Panc1 (cell line): Measurements from ENCODE around the gene ADARB1. TPM values are rescaled to one million over a fixed set of nuclear protein-coding genes. Genes with fewer than 3 reads are reported as not detected.

ENCODE experiments used
- ATAC-seq: fragments of 200-7000 bp; cut with Tn5 transposase; 2 replicates; pipeline ENCODE4 v1.9.1; 2020; ENCODE audit warnings: mild to moderate bottlenecking, moderate library complexity
- BruUV-seq: library from RNA; stranded (reverse); fragments of 400-500 nt; replicated peaks from 2 replicates; lab custom pipeline; 2021; lab: Mats Ljungman, UMichigan
- CTCF ChIA-PET: fragments of 300-600 bp; sonication (Branson Sonifier 250); formaldehyde crosslinking; loops from one replicate; lab custom pipeline; 2022; ENCODE audit warnings: antibody characterized with exemption; lab: Charles Lee
- POLR2A ChIA-PET: fragments of 300-600 bp; sonication (Branson Sonifier 250); formaldehyde crosslinking; loops from one replicate; lab custom pipeline; 2022; ENCODE audit warnings: antibody characterized with exemption; lab: Charles Lee
- DNase-seq: peaks from one replicate; pipeline ENCODE4 v3.0.0-alpha.2; 2010; ENCODE audit warnings: low read depth, low spot score
- H3K27ac ChIP-seq: 2 replicates; pipeline ENCODE4 v1.5.1; 2011; ENCODE audit warnings: mild to moderate bottlenecking, low read length, inconsistent platforms
- H3K27me3 ChIP-seq: fragments of 200-500 bp; sonication (Bioruptor generic); 2 replicates; pipeline ENCODE4 v1.6.0; 2014; ENCODE audit warnings: low read length, inconsistent platforms; ENCODE audit not compliant: control insufficient read depth, insufficient read depth
- H3K36me3 ChIP-seq: fragments of 200-500 bp; sonication (Bioruptor generic); 2 replicates; pipeline ENCODE4 v1.5.1; 2014; ENCODE audit warnings: inconsistent platforms, mild to moderate bottlenecking, low read length, moderate library complexity; ENCODE audit not compliant: control insufficient read depth, insufficient read depth
- H3K4me1 ChIP-seq: 2 replicates; pipeline ENCODE4 v1.5.1; 2011; ENCODE audit warnings: inconsistent platforms, mild to moderate bottlenecking, low read length, moderate library complexity; ENCODE audit not compliant: control insufficient read depth, insufficient read depth
- H3K4me3 ChIP-seq, 2 experiments: 2 replicates each; pipeline ENCODE4 v1.5.1; 2011 to 2012; ENCODE audit warnings: low read depth in 2 of 2, low read length in 2 of 2, mild to moderate bottlenecking in 2 of 2, inconsistent platforms in 1 of 2, moderate library complexity in 1 of 2
- H3K9me3 ChIP-seq: fragments of 200-500 bp; sonication (Bioruptor generic); 2 replicates; pipeline ENCODE4 v1.5.1; 2014; ENCODE audit warnings: low read depth, mild to moderate bottlenecking, inconsistent platforms, low read length, moderate library complexity; ENCODE audit not compliant: control insufficient read depth, insufficient read depth
- POLR2AphosphoS5 ChIP-seq: IDR thresholded peaks from 2 replicates; pipeline ENCODE4 v1.6.1; 2012; ENCODE audit warnings: mild to moderate bottlenecking, low read depth, low read length, moderate library complexity
- SIN3A ChIP-seq: IDR thresholded peaks from 2 replicates; pipeline ENCODE4 v1.6.1; 2012; ENCODE audit warnings: low read depth, mild to moderate bottlenecking, low read length, moderate library complexity, borderline replicate concordance; ENCODE audit not compliant: insufficient read depth
- TCF7L2 ChIP-seq: IDR thresholded peaks from 2 replicates; pipeline ENCODE4 v1.6.1; 2011; ENCODE audit warnings: mild to moderate bottlenecking, low read depth, low read length, inconsistent platforms
- in situ Hi-C: cut with HindIII; loops from 2 replicates; pipeline ENCODE4 v1.10.0; 2016; ENCODE audit warnings: low sequenced_read_pairs, low pct_unique_long_range_greater_than_20kb
- intact Hi-C: fragments of 100-400 bp; cut with micrococcal nuclease; formaldehyde crosslinking; loops from one replicate; pipeline ENCODE4 v1.10.0; 2022; ENCODE audit not compliant: unreplicated experiment
- total RNA-seq: library from RNA; stranded (reverse); gene quantifications from one replicate; pipeline ENCODE4 v1.2.1, GENCODE V29; 2021; ENCODE audit not compliant: unreplicated experiment
- TF ChIP-seq, protein P1 (sequence below): fragments of 450-650 bp; IDR thresholded peaks from 2 replicates; pipeline ENCODE4 v1.5.1; 2017; ENCODE audit warnings: mild to moderate bottlenecking
- TF ChIP-seq, protein P2 (sequence below), 2 experiments: IDR thresholded peaks; 2 replicates each; pipeline ENCODE4 v1.6.1; 2011 to 2012; ENCODE audit warnings: low read depth in 2 of 2, control low read depth in 1 of 2, low read length in 1 of 2, mild to moderate bottlenecking in 1 of 2, moderate library complexity in 1 of 2; ENCODE audit not compliant: insufficient read depth in 1 of 2

ADARB1 gene
- total RNA-seq, 1 experiment from 2014 or later = 15.0 TPM

GRCh38 chr21:45236481-45236880 lies 162.1 kb downstream of the ADARB1 start:
- TF ChIP-seq TCF7L2 (no peak), POLR2AphosphoS5 (no peak), SIN3A (no peak)
- TF ChIP-seq, protein P1, sequence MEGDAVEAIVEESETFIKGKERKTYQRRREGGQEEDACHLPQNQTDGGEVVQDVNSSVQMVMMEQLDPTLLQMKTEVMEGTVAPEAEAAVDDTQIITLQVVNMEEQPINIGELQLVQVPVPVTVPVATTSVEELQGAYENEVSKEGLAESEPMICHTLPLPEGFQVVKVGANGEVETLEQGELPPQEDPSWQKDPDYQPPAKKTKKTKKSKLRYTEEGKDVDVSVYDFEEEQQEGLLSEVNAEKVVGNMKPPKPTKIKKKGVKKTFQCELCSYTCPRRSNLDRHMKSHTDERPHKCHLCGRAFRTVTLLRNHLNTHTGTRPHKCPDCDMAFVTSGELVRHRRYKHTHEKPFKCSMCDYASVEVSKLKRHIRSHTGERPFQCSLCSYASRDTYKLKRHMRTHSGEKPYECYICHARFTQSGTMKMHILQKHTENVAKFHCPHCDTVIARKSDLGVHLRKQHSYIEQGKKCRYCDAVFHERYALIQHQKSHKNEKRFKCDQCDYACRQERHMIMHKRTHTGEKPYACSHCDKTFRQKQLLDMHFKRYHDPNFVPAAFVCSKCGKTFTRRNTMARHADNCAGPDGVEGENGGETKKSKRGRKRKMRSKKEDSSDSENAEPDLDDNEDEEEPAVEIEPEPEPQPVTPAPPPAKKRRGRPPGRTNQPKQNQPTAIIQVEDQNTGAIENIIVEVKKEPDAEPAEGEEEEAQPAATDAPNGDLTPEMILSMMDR = no peak
- TF ChIP-seq, protein P2, sequence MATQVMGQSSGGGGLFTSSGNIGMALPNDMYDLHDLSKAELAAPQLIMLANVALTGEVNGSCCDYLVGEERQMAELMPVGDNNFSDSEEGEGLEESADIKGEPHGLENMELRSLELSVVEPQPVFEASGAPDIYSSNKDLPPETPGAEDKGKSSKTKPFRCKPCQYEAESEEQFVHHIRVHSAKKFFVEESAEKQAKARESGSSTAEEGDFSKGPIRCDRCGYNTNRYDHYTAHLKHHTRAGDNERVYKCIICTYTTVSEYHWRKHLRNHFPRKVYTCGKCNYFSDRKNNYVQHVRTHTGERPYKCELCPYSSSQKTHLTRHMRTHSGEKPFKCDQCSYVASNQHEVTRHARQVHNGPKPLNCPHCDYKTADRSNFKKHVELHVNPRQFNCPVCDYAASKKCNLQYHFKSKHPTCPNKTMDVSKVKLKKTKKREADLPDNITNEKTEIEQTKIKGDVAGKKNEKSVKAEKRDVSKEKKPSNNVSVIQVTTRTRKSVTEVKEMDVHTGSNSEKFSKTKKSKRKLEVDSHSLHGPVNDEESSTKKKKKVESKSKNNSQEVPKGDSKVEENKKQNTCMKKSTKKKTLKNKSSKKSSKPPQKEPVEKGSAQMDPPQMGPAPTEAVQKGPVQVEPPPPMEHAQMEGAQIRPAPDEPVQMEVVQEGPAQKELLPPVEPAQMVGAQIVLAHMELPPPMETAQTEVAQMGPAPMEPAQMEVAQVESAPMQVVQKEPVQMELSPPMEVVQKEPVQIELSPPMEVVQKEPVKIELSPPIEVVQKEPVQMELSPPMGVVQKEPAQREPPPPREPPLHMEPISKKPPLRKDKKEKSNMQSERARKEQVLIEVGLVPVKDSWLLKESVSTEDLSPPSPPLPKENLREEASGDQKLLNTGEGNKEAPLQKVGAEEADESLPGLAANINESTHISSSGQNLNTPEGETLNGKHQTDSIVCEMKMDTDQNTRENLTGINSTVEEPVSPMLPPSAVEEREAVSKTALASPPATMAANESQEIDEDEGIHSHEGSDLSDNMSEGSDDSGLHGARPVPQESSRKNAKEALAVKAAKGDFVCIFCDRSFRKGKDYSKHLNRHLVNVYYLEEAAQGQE (IDR thresholded peaks at IDR 0.05; ENCODE audit: insufficient read depth in 1 of 2, low read depth in 2 of 2, low read length in 1 of 2) = no peak
- no peak overlapping the region for H3K4me3 ChIP-seq
- in situ Hi-C loops = no loop called here
- intact Hi-C loops = no loop called here
- CTCF ChIA-PET = no interaction called here
- no peaks in the 10 kb centered on the region for H3K36me3 ChIP-seq
- H3K4me1 ChIP-seq = no peaks in the 10 kb centered on the region
- POLR2A ChIA-PET = no interaction called here
- no TSS peak for BruUV-seq
- no peaks in the 10 kb centered on the region for H3K27me3 ChIP-seq
- H3K27ac ChIP-seq = no peak overlapping the region
- no peaks in the 10 kb centered on the region for H3K9me3 ChIP-seq
- DNase-seq = no peak
- ATAC-seq = no peak

- no TSS peak for BruUV-seq
- CTCF ChIA-PET = no interaction called here
- Histone ChIP-seq H3K27me3 (no peaks in the 10 kb centered on the region), H3K9me3 (no peaks in the 10 kb centered on the region), H3K27ac (no peak overlapping the region), H3K36me3 (no peaks in the 10 kb centered on the region), H3K4me1 (no peaks in the 10 kb centered on the region), H3K4me3 (no peak overlapping the region)
- TF ChIP-seq POLR2AphosphoS5 = no peak
- no peak for TF ChIP-seq SIN3A
- POLR2A ChIA-PET = no interaction called here
- ATAC-seq (no peak), DNase-seq (no peak)
- intact Hi-C loops (no loop called here), in situ Hi-C loops (no loop called here)
Measured at GRCh38 chr21:45237401-45237800, 163.0 kb downstream of the ADARB1 start.

DNA sequence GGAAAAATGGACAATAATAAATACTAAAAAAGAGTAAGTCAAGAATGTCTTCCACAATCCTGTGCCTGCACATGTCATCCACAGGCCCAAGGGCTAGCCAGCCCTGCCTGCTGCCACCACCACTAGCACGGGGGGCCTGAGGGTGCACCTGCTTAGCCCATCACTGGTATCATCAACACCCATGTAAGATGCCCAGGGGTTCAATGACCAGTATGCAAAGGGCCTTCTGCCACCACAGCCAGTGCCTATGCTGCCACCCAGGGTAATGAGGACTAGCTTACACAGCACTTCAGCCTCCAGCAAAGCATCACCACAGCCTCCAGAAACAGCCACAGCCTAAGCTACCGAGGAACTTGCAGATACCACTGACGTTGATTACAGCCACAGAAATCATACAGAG lies 167.0 kb downstream of the ADARB1 start:
- TF ChIP-seq POLR2AphosphoS5 (no peak), TCF7L2 (no peak), SIN3A (no peak)
- TF ChIP-seq, protein P1 = no peak
- TF ChIP-seq, protein P2 (IDR thresholded peaks at IDR 0.05; ENCODE audit: insufficient read depth in 1 of 2, low read depth in 2 of 2, low read length in 1 of 2) = no peak
- Histone ChIP-seq H3K9me3 (peaks cover 8% of the 10 kb centered on the region; the same call in 1 of the 2 replicates), H3K36me3 (no peaks in the 10 kb centered on the region), H3K4me1 (no peaks in the 10 kb centered on the region), H3K27me3 (no peaks in the 10 kb centered on the region), H3K4me3 (no peak overlapping the region), H3K27ac (no peak overlapping the region)
- BruUV-seq = no TSS peak
- ChIA-PET CTCF (no interaction called here), POLR2A (no interaction called here)
- ATAC-seq = no peak
- intact Hi-C loops (no loop called here), in situ Hi-C loops (no loop called here)
- no peak for DNase-seq
